ENCODE results near the gene NXT1. TPM values are rescaled to one million over a fixed set of nuclear protein-coding genes. Genes with fewer than 3 reads are reported as not detected.
A peak's percentile ranks its signal among the peaks of the same experiment; 100 is the strongest.

NXT1 gene
- total RNA-seq, 1 donor from 2014 or later, result 12.6 TPM

DNA sequence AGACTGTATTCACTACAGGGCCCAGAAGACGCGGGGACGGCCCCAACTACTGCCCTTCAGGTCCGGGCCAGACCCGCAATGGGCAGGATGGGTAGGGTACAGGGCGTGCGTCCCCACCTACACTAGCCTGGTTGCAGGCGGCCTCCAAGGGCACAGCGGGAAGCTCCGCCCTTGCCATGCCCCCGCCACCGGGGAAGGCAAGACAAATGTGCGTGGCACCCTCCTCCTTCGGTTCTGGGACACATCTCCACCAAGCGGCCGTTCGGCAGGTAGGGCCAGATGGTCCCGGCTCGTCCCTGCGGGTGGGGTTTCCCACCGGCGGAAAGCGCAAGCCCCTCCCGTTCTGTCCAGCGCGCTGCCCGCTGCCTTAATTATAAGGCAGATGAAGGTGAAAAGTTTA, 5.6 kb downstream of the NXT1 start:
- Mint-ChIP-seq H3K9me3 (ENCODE audit: unreplicated experiment) (peaks cover 13% of the 10 kb centered on the region), H3K36me3 (ENCODE audit: unreplicated experiment) (no peaks in the 10 kb centered on the region), H3K4me1 (ENCODE audit: low read depth, unreplicated experiment) (peaks cover 10% of the 10 kb centered on the region), H3K4me3 (ENCODE audit: unreplicated experiment) (no peak overlapping the region), H3K27ac (ENCODE audit: unreplicated experiment) (no peak overlapping the region), H3K27me3 (ENCODE audit: unreplicated experiment) (peaks cover 1% of the 10 kb centered on the region)
- no peak for DNase-seq
- TF ChIP-seq, protein P1, sequence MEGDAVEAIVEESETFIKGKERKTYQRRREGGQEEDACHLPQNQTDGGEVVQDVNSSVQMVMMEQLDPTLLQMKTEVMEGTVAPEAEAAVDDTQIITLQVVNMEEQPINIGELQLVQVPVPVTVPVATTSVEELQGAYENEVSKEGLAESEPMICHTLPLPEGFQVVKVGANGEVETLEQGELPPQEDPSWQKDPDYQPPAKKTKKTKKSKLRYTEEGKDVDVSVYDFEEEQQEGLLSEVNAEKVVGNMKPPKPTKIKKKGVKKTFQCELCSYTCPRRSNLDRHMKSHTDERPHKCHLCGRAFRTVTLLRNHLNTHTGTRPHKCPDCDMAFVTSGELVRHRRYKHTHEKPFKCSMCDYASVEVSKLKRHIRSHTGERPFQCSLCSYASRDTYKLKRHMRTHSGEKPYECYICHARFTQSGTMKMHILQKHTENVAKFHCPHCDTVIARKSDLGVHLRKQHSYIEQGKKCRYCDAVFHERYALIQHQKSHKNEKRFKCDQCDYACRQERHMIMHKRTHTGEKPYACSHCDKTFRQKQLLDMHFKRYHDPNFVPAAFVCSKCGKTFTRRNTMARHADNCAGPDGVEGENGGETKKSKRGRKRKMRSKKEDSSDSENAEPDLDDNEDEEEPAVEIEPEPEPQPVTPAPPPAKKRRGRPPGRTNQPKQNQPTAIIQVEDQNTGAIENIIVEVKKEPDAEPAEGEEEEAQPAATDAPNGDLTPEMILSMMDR (IDR thresholded peaks at IDR 0.05; ENCODE audit: partially characterized antibody, unreplicated experiment), result no peak

DNA sequence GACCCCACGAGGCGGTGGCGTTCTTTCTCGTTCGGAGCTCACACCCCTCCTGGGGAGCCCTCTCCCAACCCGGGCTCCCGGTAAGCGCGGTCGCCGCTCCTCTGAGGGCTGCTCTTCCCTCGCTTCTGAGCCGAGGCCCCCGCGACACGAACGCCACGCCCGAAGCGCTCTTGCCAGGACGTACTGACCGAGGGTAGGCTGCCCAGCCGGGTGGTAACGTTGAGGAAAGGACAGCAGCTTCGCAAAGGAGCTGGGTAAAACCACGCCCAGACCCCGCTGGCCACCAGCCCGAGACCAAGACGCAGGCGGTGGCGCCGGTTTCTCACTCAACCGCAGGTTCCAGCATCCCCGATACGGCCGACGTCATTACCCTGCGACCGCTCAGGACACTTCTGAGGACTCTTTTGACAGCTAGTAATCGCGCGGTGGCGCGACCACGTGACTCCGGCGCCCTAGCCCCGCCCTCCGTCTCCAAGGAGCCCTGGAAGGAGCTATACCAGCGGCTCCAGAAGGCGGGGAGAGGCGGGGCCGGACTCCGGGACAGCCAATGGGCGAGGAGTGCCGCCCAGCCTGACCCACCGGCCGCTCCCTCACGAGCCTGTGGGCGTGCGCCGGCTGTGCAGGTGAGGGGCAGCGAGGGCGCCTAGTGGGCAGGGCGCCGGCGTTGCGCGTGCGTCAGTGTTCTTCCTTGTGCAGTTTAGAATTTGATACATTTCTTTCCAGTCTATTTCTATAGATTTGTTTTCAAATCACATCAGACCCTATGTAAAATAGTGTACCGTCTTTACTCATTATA, 7.4 kb downstream of the NXT1 start:
- peak overlapping the region; percentile 86 for H3K4me3 Mint-ChIP-seq (ENCODE audit: unreplicated experiment)
- peaks cover 7% of the 10 kb centered on the region for H3K9me3 Mint-ChIP-seq (ENCODE audit: unreplicated experiment)
- no peaks in the 10 kb centered on the region for H3K36me3 Mint-ChIP-seq (ENCODE audit: unreplicated experiment)
- H3K27ac Mint-ChIP-seq (ENCODE audit: unreplicated experiment), result peak overlapping the region; percentile 83
- H3K27me3 Mint-ChIP-seq (ENCODE audit: unreplicated experiment), result peaks cover 1% of the 10 kb centered on the region
- DNase-seq, result peak; percentile 100
- TF ChIP-seq, protein P1 (IDR thresholded peaks at IDR 0.05; ENCODE audit: partially characterized antibody, unreplicated experiment), result no peak
- H3K4me1 Mint-ChIP-seq (ENCODE audit: low read depth, unreplicated experiment), result peaks cover 8% of the 10 kb centered on the region

DNA sequence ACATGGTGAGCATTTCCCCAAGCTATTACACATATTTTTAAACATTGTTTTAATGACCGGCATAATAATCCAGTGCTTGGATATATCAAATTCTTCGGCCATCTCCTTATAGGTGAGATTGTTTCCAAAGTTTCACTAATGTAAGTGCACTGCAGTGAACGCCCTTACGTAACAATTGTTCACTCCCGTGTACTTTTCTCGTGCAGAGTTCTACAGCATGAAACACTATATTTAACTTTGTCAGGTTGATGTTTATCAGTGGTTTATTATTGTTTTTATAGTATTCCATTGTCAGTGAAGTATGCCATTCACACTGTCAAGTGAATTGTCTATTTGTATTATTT, 7.9 kb downstream of the NXT1 start:
- H3K27ac Mint-ChIP-seq (ENCODE audit: unreplicated experiment), result no peak overlapping the region
- peaks cover 12% of the 10 kb centered on the region for H3K4me1 Mint-ChIP-seq (ENCODE audit: low read depth, unreplicated experiment)
- TF ChIP-seq, protein P1 (IDR thresholded peaks at IDR 0.05; ENCODE audit: partially characterized antibody, unreplicated experiment), result no peak
- no peaks in the 10 kb centered on the region for H3K36me3 Mint-ChIP-seq (ENCODE audit: unreplicated experiment)
- H3K4me3 Mint-ChIP-seq (ENCODE audit: unreplicated experiment), result peak overlapping the region; percentile 71
- H3K9me3 Mint-ChIP-seq (ENCODE audit: unreplicated experiment), result peaks cover 10% of the 10 kb centered on the region
- peaks cover 1% of the 10 kb centered on the region for H3K27me3 Mint-ChIP-seq (ENCODE audit: unreplicated experiment)
- no peak for DNase-seq

DNA sequence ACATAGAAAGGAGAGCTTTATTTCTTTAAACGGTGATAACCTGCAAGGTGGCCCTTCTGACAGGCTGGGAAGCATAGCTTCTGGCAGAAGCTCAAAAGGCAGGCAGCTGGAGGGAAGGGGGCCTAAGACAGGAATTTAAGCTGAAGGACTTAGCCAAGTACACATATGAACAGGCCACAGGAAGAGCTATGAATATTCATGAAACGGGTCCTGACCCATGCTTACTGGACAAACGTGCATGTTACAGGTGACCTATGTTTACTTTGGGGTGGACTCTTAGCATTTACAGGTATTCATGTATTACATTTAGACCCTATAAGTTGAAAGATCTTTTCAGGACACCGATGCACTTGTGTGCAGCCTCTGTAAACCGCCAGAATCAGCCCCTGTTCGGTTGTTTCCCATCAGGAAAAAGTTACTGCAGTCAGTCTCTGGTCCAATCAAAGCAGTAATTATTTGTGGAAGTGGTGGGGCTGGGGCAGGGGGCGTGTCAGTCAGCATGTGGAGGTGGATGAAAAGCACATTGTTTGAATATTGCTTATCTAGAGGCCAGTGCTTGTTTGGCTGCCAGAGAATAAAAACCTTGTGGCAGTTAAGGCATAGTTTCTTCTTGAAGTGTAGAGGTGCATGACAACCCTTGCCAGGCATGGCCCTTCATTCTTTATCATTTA, 8.5 kb downstream of the NXT1 start:
- H3K27ac Mint-ChIP-seq (ENCODE audit: unreplicated experiment), result peak overlapping the region; percentile 39
- TF ChIP-seq, protein P1 (IDR thresholded peaks at IDR 0.05; ENCODE audit: partially characterized antibody, unreplicated experiment), result no peak
- H3K4me3 Mint-ChIP-seq (ENCODE audit: unreplicated experiment), result peak overlapping the region; percentile 71
- H3K9me3 Mint-ChIP-seq (ENCODE audit: unreplicated experiment), result peaks cover 10% of the 10 kb centered on the region
- peaks cover 1% of the 10 kb centered on the region for H3K27me3 Mint-ChIP-seq (ENCODE audit: unreplicated experiment)
- H3K4me1 Mint-ChIP-seq (ENCODE audit: low read depth, unreplicated experiment), result peaks cover 14% of the 10 kb centered on the region
- no peak for DNase-seq
- peaks cover 2% of the 10 kb centered on the region for H3K36me3 Mint-ChIP-seq (ENCODE audit: unreplicated experiment)

DNA sequence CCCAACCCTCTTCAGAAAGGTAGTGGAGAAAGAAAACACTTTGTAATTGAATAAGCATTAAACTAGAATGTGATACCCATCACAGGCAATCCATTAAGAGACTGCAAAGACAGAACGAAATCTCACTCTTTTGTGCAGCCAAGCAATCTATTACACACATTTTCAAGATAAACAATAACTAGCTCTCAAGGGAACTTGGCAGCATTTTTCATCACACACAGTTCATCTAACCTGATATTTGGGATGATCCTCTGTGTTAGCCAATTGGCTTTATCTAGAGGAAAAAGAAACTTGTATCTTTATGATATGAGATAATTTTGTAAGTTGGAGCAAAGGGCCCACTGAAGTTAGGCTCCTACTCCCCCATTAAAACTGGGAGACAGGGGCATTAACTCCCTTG, 9.9 kb downstream of the NXT1 start:
- Mint-ChIP-seq H3K27ac (ENCODE audit: unreplicated experiment) (peak overlapping the region; percentile 99), H3K9me3 (ENCODE audit: unreplicated experiment) (peaks cover 16% of the 10 kb centered on the region), H3K27me3 (ENCODE audit: unreplicated experiment) (peaks cover 3% of the 10 kb centered on the region), H3K4me1 (ENCODE audit: low read depth, unreplicated experiment) (peaks cover 25% of the 10 kb centered on the region), H3K4me3 (ENCODE audit: unreplicated experiment) (peak overlapping the region; percentile 95), H3K36me3 (ENCODE audit: unreplicated experiment) (peaks cover 12% of the 10 kb centered on the region)
- TF ChIP-seq, protein P1 (IDR thresholded peaks at IDR 0.05; ENCODE audit: partially characterized antibody, unreplicated experiment), result no peak
- no peak for DNase-seq
